Progenitor cell of endocrine pancreas (in vitro differentiated cells): Measurements from ENCODE around the gene CPEB4. TPM values are rescaled to one million over a fixed set of nuclear protein-coding genes. Genes with fewer than 3 reads are reported as not detected.

ENCODE experiments used
- DNase-seq: peaks from one replicate; pipeline ENCODE4 v3.0.0; 2021; ENCODE audit warnings: low spot score; ENCODE audit not compliant: unreplicated experiment
- H3K27ac Mint-ChIP-seq: 2 replicates; pipeline ENCODE4 v1.8.0; 2021; ENCODE audit warnings: mild to moderate bottlenecking, moderate library complexity, mixed read lengths
- H3K27me3 Mint-ChIP-seq: 2 replicates; pipeline ENCODE4 v1.8.0; 2021; ENCODE audit warnings: mixed read lengths
- H3K36me3 Mint-ChIP-seq: 2 replicates; pipeline ENCODE4 v1.8.0; 2022; ENCODE audit warnings: mixed read lengths; ENCODE audit not compliant: insufficient read depth
- H3K4me1 Mint-ChIP-seq: 2 replicates; pipeline ENCODE4 v1.8.0; 2021; ENCODE audit warnings: low read depth, mixed read lengths
- H3K4me3 Mint-ChIP-seq: 2 replicates; pipeline ENCODE4 v1.8.0; 2021; ENCODE audit warnings: low read depth, mild to moderate bottlenecking, moderate library complexity, mixed read lengths
- H3K9me3 Mint-ChIP-seq: 2 replicates; pipeline ENCODE4 v1.8.0; 2021; ENCODE audit warnings: low read depth, mixed read lengths
- total RNA-seq: library from RNA; stranded (reverse); gene quantifications from 2 replicates; pipeline ENCODE4 v1.2.1, GENCODE V29; 2021
- TF ChIP-seq, protein P1 (sequence below): fragments of 200-600 bp; sonication (generic); IDR thresholded peaks from one replicate; pipeline ENCODE4 v1.5.0; 2021; ENCODE audit warnings: antibody characterized with exemption, mild to moderate bottlenecking; ENCODE audit not compliant: unreplicated experiment

CPEB4 gene
- total RNA-seq, 1 donor from 2014 or later, result 16.7 TPM

DNA sequence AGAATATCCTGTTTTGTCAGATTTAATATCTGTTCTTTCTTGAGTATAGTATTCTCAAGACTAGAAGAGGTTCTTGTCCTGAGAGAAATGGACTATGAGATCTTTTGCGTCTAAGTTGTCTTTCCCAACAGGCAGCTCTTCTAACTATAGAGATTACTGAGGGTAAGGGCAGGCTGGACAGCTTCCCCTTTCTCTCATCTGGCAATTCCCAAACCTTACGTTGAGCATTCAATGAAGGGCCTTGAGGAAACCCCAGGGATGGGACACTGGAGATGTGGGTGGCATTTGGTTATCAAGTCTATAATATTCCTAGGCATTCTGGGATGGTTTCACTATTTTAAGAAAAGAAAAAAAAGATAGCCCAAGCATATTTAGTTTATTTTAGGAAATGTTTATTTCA, 72.8 kb downstream of the CPEB4 start:
- H3K4me1 Mint-ChIP-seq, result peaks cover 1% of the 10 kb centered on the region
- no peak overlapping the region for H3K27ac Mint-ChIP-seq
- H3K4me3 Mint-ChIP-seq, result no peak overlapping the region
- H3K36me3 Mint-ChIP-seq, result no peaks in the 10 kb centered on the region
- TF ChIP-seq, protein P1, sequence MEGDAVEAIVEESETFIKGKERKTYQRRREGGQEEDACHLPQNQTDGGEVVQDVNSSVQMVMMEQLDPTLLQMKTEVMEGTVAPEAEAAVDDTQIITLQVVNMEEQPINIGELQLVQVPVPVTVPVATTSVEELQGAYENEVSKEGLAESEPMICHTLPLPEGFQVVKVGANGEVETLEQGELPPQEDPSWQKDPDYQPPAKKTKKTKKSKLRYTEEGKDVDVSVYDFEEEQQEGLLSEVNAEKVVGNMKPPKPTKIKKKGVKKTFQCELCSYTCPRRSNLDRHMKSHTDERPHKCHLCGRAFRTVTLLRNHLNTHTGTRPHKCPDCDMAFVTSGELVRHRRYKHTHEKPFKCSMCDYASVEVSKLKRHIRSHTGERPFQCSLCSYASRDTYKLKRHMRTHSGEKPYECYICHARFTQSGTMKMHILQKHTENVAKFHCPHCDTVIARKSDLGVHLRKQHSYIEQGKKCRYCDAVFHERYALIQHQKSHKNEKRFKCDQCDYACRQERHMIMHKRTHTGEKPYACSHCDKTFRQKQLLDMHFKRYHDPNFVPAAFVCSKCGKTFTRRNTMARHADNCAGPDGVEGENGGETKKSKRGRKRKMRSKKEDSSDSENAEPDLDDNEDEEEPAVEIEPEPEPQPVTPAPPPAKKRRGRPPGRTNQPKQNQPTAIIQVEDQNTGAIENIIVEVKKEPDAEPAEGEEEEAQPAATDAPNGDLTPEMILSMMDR, result no peak
- no peaks in the 10 kb centered on the region for H3K9me3 Mint-ChIP-seq
- no peak for DNase-seq
- no peaks in the 10 kb centered on the region for H3K27me3 Mint-ChIP-seq

DNA sequence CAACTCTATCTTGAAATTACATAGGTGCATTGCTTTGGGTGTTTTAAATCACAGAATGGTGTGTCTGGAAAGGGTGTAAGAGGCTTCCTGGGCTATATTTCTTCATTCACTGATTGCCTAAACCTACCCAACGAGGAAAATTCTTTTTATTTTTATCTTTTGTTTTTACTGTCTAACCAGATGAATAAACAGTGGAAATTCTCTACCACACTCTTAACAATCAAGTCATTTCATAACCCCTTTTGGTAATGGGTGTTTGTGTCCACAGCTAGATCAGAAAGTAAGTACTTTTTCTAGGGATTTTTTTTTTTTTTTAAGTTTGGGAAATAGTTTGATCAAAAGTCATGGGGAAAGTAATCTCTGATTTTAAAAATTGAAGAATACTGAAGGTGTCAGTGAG, 73.3 kb downstream of the CPEB4 start:
- Mint-ChIP-seq H3K9me3 (no peaks in the 10 kb centered on the region), H3K27me3 (no peaks in the 10 kb centered on the region), H3K36me3 (no peaks in the 10 kb centered on the region), H3K27ac (no peak overlapping the region), H3K4me1 (peaks cover 1% of the 10 kb centered on the region), H3K4me3 (no peak overlapping the region)
- TF ChIP-seq, protein P1, result no peak
- DNase-seq, result no peak

DNA sequence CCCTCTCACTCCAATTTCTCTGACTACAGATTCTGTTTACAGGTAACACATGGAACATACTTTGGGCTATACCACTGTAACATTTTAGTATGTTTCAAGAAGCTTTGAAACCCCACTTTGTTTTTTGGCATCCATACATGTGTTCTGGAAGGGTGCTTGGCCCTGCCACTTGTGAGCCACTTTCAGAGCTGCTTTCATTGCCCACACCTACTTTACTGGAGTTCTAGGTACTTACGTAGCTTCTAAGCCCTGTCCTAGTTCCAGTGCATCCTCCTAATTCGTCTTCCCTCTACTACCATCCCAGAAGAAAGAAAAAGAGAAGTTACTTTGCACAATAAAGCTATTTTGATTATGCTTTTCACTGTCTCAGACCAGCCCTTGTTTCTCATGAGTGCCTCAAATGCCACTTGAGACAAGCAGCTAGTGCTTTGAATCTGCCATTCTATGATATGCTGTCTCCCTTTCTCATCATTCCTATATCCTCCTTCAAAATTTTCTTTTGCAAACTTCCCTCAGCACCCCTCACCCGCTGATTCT, 74.4 kb downstream of the CPEB4 start:
- no peak overlapping the region for H3K27ac Mint-ChIP-seq

DNA sequence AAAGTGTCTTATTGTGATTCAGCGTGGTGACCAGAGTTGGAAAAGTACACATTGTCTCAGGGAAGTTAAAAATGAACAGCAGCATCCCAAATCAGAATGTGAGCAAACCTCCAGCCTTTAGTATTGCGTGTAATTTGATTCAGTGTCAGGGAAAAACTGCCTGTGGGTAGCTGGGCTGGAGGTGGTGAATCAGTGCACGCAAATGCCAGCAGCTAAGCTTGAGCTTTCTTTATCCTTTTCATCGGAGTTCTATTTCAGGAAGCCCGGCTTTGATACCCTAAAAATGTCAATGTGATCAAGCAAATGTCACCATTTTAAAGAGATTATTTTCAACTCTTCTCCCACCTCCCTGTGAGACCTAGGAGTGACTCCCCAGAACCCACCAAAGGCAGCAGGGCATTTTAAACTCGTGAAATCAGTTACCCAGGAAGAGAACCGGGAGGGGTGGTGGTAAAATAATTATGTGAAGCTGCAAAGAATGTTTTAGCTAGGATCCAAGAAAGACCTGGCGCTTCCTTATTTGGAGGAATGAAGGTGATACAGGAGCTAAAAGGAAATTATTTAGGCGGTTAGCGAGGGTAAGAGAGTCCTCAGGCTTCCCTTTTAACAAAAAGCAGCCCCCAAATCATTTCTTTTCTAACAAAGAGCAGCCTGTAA, 75.2 kb downstream of the CPEB4 start:
- H3K4me1 Mint-ChIP-seq, result peaks cover 2% of the 10 kb centered on the region
- TF ChIP-seq, protein P1, result no peak
- H3K27me3 Mint-ChIP-seq, result no peaks in the 10 kb centered on the region
- H3K4me3 Mint-ChIP-seq, result no peak overlapping the region
- no peak for DNase-seq
- peak overlapping the region; percentile 74 for H3K27ac Mint-ChIP-seq
- no peaks in the 10 kb centered on the region for H3K9me3 Mint-ChIP-seq
- H3K36me3 Mint-ChIP-seq, result no peaks in the 10 kb centered on the region

More for the DNA sequence above, 74.4 kb downstream of the CPEB4 start:
- Mint-ChIP-seq H3K36me3 (no peaks in the 10 kb centered on the region), H3K9me3 (no peaks in the 10 kb centered on the region), H3K27me3 (no peaks in the 10 kb centered on the region), H3K4me1 (peaks cover 1% of the 10 kb centered on the region), H3K4me3 (no peak overlapping the region)
- DNase-seq, result no peak
- TF ChIP-seq, protein P1, result no peak

DNA sequence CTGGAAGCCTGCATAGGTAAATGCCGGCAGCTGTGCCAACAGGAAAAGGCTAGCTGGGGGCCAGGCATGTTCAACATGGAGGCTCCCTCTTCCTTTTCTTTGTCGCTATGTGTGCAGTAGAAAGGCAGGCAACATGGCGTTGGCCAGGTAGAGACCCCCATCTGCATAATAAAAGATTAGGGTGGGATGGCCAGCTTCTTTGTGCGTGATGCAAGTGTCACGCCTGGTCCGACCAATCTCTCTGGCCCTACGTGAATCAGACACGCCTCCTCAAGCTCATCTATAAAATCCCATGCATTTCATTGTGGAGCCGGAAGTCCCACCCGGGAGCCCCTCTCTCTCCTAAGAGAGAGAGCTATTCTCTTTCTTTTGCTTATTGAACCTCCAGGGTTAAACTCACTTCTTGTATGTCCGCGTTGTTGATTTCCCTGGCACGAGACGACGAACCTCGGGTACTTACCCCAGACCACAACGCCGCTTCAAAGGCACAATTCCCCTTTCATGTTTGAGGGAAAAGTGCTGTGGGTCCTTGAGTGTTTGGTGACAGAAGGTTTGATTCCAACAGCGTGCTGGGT, 75.8 kb downstream of the CPEB4 start:
- Mint-ChIP-seq H3K36me3 (no peaks in the 10 kb centered on the region), H3K4me3 (peak overlapping the region; percentile 56), H3K27me3 (no peaks in the 10 kb centered on the region), H3K4me1 (peaks cover 3% of the 10 kb centered on the region), H3K27ac (peak overlapping the region; percentile 74), H3K9me3 (no peaks in the 10 kb centered on the region)
- TF ChIP-seq, protein P1, result no peak
- no peak for DNase-seq
